GM19238 (cell line): Measurements from ENCODE around the gene NATD1.
A peak's percentile ranks its signal among the peaks of the same experiment; 100 is the strongest.

ENCODE experiments used
- DNase-seq: peaks from one replicate; pipeline ENCODE4 v3.0.0; 2011; ENCODE audit warnings: low spot score; ENCODE audit not compliant: insufficient read length

NATD1 gene

GRCh38 chr17:21289902-21290571 is 36.8 kb upstream of the NATD1 start:
- no peak for DNase-seq

GRCh38 chr17:21289175-21289901 is 36.1 kb upstream of the NATD1 start:
- no peak for DNase-seq

DNA sequence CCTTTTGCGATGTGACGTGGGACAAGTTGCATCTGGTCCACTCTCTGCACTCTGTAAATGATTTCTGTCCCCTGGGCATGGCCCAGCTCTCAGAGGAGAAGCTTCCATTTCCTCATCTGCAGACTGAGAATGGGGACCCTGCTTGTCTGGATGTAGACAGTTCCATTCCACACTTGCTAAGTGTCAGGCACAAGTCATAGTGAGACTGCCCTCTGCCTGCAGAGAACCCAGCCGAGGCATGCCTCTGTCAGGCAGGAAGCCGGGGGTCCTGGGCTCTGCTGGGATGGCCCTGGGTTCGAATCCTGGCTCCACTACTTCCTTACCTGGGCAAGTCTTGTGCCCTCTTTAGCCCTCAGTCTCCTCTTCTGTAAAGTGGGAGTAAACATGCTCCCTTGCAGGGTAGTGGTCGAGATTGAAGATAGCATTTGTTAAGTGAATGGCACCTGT is 35.4 kb upstream of the NATD1 start:
- no peak for DNase-seq

DNA sequence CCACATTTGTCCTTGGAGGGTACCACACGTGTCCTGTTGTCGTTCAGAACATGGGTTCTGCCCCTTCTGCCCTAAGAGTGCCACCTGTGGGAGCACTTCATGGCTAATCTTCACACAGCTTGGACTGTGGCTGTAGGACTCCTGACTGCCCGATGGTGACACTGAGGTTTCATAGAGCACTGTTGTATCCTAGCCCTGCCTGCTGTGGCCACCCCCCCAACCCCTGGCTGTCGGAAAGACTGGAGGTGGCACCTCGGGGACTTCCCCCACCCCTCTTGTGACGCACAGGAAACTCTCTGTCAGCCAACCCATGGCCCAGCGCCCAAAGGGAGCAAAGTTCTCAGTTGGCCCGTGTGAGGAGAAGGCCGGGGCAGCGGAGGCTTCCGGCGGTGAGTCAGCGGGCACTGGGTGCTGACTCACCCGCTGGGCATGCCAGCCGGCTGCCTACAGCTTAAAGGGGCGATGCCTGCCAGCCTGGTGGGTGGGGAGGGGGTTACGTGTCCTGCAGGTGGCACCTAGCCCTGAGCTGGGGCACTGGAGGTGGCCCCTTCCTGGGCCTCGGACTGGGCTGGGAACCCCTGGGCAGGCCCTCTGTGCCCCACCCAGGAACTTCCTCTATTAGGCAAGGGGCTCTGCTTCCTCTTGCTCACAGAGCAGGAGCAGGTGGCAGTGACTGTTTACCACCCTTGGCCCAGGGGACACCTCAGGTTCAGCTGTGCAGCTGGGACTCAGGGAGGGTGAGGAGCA is 34.7 kb upstream of the NATD1 start:
- DNase-seq, result peak; percentile 63

GRCh38 chr17:21286909-21287702 is 33.9 kb upstream of the NATD1 start:
- no peak for DNase-seq

DNA sequence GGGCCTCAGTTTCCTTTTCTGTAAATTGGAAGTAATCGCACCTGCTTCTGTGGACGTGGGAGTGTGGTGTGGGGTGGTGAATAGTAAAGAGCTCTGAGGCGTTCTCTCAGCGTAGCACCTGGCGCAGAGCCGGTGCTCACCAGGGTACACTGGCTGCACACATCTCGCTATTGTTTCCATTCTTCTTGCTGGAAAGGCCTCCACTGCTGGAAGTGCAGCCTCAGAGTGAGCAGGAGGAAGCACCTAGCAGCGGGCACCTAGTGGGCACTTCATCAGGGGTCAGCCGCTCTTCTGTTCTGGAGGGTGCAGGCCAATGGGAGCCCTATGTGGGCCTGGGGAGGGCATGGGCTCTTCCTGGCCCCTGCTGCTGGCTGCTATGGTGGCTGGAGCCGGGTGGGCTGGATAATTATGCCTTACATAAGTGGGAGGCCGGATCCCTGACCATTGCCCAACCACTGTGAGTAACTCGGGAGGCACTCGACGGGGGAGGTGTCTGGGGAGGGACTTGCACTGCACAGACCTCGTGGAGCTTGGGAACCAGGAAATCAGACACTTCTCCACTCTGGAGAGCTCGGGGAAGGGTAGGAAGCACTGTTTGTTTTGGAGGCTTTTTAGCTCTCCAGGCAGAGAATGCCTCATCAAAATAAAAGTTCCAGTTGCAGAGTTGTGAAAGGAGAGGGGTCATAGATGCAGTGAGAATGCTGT is 33.0 kb upstream of the NATD1 start:
- no peak for DNase-seq

GRCh38 chr17:21285164-21286065 is 32.2 kb upstream of the NATD1 start:
- DNase-seq, result no peak

DNA sequence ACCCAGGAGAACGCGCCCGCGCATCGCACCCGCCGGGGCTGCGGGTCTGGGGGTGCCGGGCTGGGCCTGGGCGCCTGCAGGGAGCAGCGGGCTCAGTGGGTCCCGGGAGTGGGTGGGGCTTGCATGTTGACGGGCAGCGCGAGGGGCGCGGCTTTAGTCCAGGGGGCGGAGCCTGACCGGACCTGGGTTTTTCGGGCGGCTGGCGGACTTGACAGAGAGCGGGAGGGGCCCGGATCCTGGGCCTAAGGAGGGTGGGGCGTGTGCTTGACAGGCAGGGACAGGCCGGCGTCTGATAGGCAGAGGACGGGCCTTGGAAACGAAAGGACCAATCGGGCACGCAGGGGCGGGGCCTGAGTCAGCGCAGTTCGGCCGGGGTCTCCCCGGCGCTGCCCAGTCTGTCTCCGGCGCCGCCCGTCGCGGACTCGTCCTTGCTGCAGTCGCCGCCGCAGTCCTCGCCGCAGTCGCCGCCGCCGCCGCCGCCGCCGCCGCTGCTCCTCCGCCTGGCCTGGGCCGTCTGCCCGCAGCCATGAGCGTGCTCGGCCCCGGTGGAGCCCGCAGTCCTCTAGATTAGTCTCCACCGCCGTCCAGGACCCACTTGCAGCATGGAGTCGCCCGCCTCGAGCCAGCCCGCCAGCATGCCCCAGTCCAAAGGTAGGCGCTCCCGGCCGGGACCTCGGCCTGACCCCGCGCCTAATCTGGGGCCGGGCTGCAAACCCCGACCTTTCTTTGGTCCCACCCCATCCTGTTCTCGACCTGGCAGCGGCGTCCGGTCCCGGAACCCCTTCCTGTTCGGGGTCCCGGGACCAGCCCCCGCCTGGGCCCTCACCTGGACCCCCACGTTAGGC is 31.3 kb upstream of the NATD1 start, which contains the start of gene MAP2K3:
TSS of gene MAP2K3 (plus strand) at position 393 of the 845 bp plus-strand sequence. CDS start at position 603, 210 bp downstream.
- peak; percentile 98 for DNase-seq

DNA sequence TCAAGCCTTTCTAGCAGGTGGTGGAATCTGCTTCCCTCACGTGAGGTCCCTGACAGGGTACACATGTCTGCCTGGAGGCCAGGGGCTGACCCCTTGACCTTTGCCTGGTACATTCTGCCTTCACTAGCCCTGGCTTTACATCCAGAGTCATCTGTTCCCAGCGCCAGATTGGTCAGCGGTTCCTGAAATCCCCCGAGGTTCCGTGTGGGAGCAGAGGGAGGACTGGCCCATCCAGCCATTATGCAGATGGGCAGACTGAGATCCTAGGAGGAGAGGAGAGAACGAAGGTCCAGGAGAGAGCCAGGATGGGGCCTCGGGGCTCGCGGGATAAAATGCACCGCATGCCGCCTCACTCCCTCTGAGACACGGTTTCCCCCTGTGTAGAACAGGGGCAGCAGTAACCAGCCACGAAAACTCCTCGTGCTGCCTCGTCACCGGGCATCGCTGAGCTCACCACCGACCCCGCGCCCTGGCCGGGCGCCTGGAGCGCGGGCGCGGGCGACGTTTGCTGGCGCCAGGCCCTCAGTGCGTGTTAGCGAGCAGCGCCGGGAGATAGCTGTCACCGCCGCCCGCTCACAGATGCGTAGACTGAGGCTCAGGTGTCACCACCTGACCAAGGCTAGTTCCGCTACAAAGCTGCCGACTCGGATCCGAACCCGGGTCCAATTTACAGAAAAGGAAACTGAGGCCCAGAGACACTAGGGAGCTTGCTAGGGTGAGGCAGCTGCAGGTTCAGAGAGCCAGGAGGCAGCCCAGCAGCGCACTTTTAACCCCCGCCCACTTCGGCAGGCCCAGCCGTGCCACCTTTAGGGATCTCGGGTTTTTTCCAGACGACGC is 30.5 kb upstream of the NATD1 start:
- DNase-seq, result no peak

DNA sequence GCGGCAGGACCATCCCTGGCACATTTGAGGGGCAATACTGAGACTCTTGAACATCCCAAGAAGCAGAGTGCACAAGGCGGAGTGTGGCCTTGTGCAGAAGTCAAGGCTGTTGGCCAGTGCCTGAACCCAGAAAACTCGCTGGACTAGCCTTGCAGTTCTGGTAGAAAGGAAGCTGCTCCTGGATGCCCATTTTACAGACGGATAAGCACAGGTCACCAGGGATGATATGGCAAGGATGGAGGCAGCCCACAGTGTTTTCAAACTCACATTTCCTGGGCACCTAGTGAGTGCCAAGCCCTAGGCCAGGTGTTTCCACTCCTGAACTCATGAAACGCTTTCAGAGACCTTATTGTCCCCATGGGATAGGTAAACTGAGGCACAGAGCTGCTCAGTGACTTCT is 29.6 kb upstream of the NATD1 start:
- no peak for DNase-seq

GRCh38 chr17:21282231-21282630 is 29.0 kb upstream of the NATD1 start:
- DNase-seq, result no peak

DNA sequence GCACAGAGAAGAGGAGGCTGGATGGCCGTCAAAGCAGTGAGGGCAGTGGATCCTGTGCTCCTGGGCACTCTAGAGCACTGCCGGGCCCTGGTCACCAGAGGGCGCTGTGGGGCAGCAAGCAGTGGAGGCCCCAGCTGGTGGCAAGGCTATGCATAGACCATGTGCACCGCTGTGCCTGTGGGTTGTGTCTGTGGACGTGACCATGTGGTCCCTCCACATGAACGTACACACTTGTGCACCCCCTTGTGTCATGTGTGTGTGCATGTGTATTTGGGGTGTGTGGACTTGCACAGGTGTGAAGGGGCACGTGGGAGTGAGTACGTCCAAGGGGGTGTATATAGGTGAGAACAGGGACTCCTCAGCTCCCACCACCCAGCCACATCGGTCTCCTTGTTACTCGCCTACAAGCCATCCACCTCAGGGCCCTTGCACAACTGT is 26.9 kb upstream of the NATD1 start:
- DNase-seq, result peak; percentile 88

GRCh38 chr17:21279582-21279981 is 26.4 kb upstream of the NATD1 start:
- DNase-seq, result no peak

GRCh38 chr17:21279198-21279535 is 26.0 kb upstream of the NATD1 start:
- no peak for DNase-seq

DNA sequence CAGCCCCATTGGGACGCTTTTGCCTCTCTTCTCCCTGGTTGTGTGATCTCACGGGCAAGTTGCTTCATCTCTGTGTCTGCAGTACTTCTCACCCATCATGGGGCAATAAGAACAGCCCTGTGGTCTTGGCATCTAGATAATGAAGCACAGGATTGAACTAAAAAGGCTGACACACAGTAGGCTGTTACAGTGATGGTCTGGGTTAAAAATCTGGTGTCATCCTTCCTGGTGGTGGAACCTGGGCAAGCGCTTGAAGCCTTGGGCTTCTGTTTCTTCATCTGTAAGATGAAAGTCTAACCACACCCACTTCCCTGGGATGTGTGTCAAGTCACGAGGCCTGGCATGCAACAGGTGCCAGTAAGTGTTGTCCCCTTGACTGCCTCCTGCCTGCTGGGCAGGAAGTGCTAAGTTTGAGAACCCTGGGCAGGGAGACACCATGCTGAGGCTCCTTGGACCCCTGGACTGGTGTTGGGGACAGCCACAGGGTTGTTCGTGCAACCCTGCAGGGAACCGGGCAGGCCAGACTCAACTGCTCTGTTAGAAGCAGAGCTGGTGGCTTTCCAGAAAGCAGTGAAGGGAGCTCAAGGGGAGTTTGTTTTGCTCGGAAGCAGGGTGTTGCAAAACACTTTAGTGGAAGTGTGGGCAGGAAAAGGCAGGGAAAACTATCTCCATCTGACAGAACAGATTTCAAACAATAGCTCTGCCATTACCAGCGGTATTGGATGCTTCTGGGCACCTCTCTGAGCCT is 25.4 kb upstream of the NATD1 start:
- no peak for DNase-seq

GRCh38 chr17:21277332-21277731 is 24.1 kb upstream of the NATD1 start:
- DNase-seq, result no peak

DNA sequence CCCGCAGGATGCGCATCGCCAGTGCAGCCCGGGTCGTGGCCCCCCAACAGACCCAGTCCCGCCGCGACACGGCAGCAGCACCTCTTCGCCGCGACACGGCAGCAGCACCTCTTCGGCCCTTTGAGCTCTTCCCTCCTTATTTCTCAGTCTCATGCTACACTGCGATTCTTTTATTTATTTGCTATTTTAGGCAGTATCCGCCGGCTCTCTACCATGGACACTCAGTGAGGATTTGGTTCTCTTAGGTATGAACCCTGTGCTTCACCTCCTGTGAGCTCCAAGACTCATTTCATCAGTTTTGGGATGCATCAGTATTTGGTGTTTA is 23.0 kb upstream of the NATD1 start:
- DNase-seq, result no peak
